Stimulated activated CD4-positive, alpha-beta T cell treated with anti-CD3 and anti-CD28 coated beads, Interleukin-15, amount 100 ng/mL, for 48 hours (primary cell): ENCODE results near the gene SULT6B1.

Experiments
- DNase-seq, 2 donors: peaks; one replicate each; pipeline ENCODE4 v3.0.0-alpha.2; 2020; ENCODE audit warnings: low read depth in 2 of 2

The SULT6B1 gene

GRCh38 chr2:37153224-37153623, 35.2 kb downstream of the SULT6B1 start:
- DNase-seq: no peak

GRCh38 chr2:37149626-37150322, 38.7 kb downstream of the SULT6B1 start:
- no peak for DNase-seq

- DNase-seq: no peak
These were observed 40.1 kb downstream of the SULT6B1 start for GRCh38 chr2:37148325-37148724.

- no peak for DNase-seq
These were observed 42.4 kb downstream of the SULT6B1 start for GRCh38 chr2:37146062-37146461.

GRCh38 chr2:37143974-37144373, 44.5 kb downstream of the SULT6B1 start:
- DNase-seq: no peak

- DNase-seq: no peak
These were observed 45.9 kb downstream of the SULT6B1 start for GRCh38 chr2:37142546-37142945.

- no peak for DNase-seq
These were observed 55.6 kb downstream of the SULT6B1 start for GRCh38 chr2:37132914-37133313.

GRCh38 chr2:37125416-37125815, 63.1 kb downstream of the SULT6B1 start:
- no peak for DNase-seq

- DNase-seq: no peak
These were observed 69.3 kb downstream of the SULT6B1 start for GRCh38 chr2:37119157-37119556.
